Heart right ventricle (tissue), 16 donors: ENCODE data around the gene CUL4A. TPM values are rescaled to one million over a fixed set of nuclear protein-coding genes. Genes with fewer than 3 reads are reported as not detected.

ENCODE experiments used
- ATAC-seq, 8 donors: fragments of 200-7000 bp; cut with Tn5 transposase; one replicate each; pipeline ENCODE4 v1.9.1; 2020; ENCODE audit warnings: mild to moderate bottlenecking in 8 of 8, moderate library complexity in 8 of 8, moderate number of reproducible peaks in 1 of 8
- DNase-seq, 2 donors: peaks; one replicate each; pipeline ENCODE4 v3.0.0-alpha.2; 2020
- H3K27ac ChIP-seq, 10 donors: fragments of 200-600 bp; sonication (generic) in 2 of 10; one replicate each; pipeline versions ENCODE4 v1.5.0 to v1.8.0; 2020 to 2022; ENCODE audit warnings: mild to moderate bottlenecking in 3 of 10
- H3K27me3 ChIP-seq, 7 donors: fragments of 200-600 bp; one replicate each; pipeline ENCODE4 v1.8.0; 2021 to 2022; ENCODE audit warnings: mild to moderate bottlenecking in 2 of 7
- H3K36me3 ChIP-seq, 9 donors: fragments of 200-600 bp; sonication (generic) in 1 of 9; one replicate each; pipeline versions ENCODE4 v1.5.0 to v1.8.0; 2020 to 2022; ENCODE audit warnings: mild to moderate bottlenecking in 2 of 9
- H3K4me1 ChIP-seq, 9 donors: fragments of 200-600 bp; sonication (generic) in 1 of 9; one replicate each; pipeline versions ENCODE4 v1.5.0 to v1.8.0; 2020 to 2022; ENCODE audit warnings: mild to moderate bottlenecking in 4 of 9
- H3K4me3 ChIP-seq, 10 donors: fragments of 200-600 bp; sonication (generic) in 2 of 10; one replicate each; pipeline versions ENCODE4 v1.5.0 to v1.8.0; 2020 to 2022; ENCODE audit warnings: mild to moderate bottlenecking in 7 of 10, moderate library complexity in 2 of 10
- H3K9me3 ChIP-seq, 11 donors: fragments of 200-600 bp in 10 of 11; sonication (generic) in 2 of 11; one replicate each; pipeline versions ENCODE4 v1.5.0 to v1.8.0; 2013 to 2022; ENCODE audit warnings: mild to moderate bottlenecking in 2 of 11, control low read depth in 1 of 11, moderate library complexity in 1 of 11
- CTCF ChIP-seq, 9 donors: fragments of 200-600 bp; sonication (generic) in 2 of 9; IDR thresholded peaks; one replicate each; pipeline versions ENCODE4 v1.5.0 to v1.8.0; 2021 to 2022; ENCODE audit warnings: antibody characterized with exemption in 9 of 9, mild to moderate bottlenecking in 5 of 9, moderate library complexity in 1 of 9
- WGBS, 2 donors: extraction: QIAGEN DNeasy Blood & Tissue Kit; methylation state at CpG; one replicate each; pipeline ENCODE4 v1.1.7; 2013; ENCODE audit warnings: inconsistent platforms in 1 of 2; 5-methylcytosine and 5-hydroxymethylcytosine counted together
- intact Hi-C, 10 donors: fragments of 100-400 bp; cut with DNase I; formaldehyde crosslinking; loops; one replicate each; pipeline versions ENCODE4 v1.11.1 to v1.14.2; 2022
- polyA plus RNA-seq, 2 donors: library from polyadenylated mRNA; stranded (reverse); fragments of 200-250 nt; gene quantifications; one replicate each; pipeline ENCODE4 v1.2.3, GENCODE V29; 2013
- total RNA-seq, 10 donors: library from RNA; stranded (reverse); fragmentation: NEBNext Ultra II Directional in 3 of 10; extraction: Animal tissue kit (Norgen Biotek cat#: 25700) in 3 of 10; gene quantifications; one replicate each; pipeline versions ENCODE4 v1.2.1 to v1.2.4, GENCODE V29; 2021 to 2023
- donor health status: Arrhythmogenic right ventricular cardiomyopathy.
- donor health status: ischemic (EF 13 %, LVEDD 7.1; RV severe dilation, severe dysfunction).
- donor health status: healthy with polysubstance abuse.
- donor health status: DM: no; HTN: yes; CAD: no.
- donor health status: DM: no; HTN: no; CAD: no.
- donor health status: ischemic (EF 25% LVEDD 6.9; RV normal size, moderate dysfunction).
- donor health status: ischemic (EF 25% LVEDD 5.7; RV mildly dilated, moderate dysfunction).
- donor health status: healthy.
- donor health status: DM: yes; HTN: yes; CAD: no.
- donor health status: Ischemic cardiomyopathy.
- donor health status: ischemic (EF 35%, LVEDD 5.7; RV mildly dilated, moderate dysfunction).
- donor health status: nonischemic (EF 11% LVEDD 7.7; RV severe dilation, severe dysfunction).
- donor health status: DM: yes; HTN: yes; CAD: no.
- donor health status: PGD.
- donor health status: ischemic (EF 29% LVEDD 5.4; RV normal size, mild dysfunction).
- donor health status: nonischemic (EF 23%, LVEDD 6.1; RV moderate dilation, normal function).

Gene CUL4A
- total and polyA plus RNA-seq, 12 donors = 35.8 to 141 (median 110) TPM

- 0% methylated on average over 72 to 74 of the region's 74 CpGs for WGBS, 2 donors
Observed at GRCh38 chr13:113296823-113297369, 87.5 kb downstream of the CUL4A start, which contains the start of gene LAMP1. Gene LAMP1, plus strand, starts transcription at chr13:113297239. Its CDS starts 196 bp downstream, at chr13:113297435.

GRCh38 chr13:113297370-113298042 lies 88.1 kb downstream of the CUL4A start:
- Histone ChIP-seq H3K27ac (peak overlapping the region in 9 of 10 donors; percentile 78 to 96 (median 86)), H3K27me3 (peaks cover 0 to under 1% (median 0%) of the 10 kb centered on the region in 7 donors), H3K9me3 (no peaks in the 10 kb centered on the region), H3K4me1 (peaks cover 0 to 43% (median 22%) of the 10 kb centered on the region in 9 donors), H3K4me3 (peak overlapping the region; percentile 68 to 95 (median 82)), H3K36me3 (peaks cover 0 to 9% (median 0%) of the 10 kb centered on the region in 9 donors)
- intact Hi-C loops = loop anchor here in 1 of 10 donors (5.0 kb wide), 1 partner anchor 95 kb away; no protein-coding TSS in a partner anchor
- TF ChIP-seq CTCF (IDR thresholded peaks at IDR 0.05) = no peak
- 0 to 1% methylated on average over 43 to 58 of the region's 58 CpGs for WGBS, 2 donors
- no peak for DNase-seq
- ATAC-seq = peak in 1 of 8 donors; percentile 3

More at GRCh38 chr13:113296823-113297369, 87.5 kb downstream of the CUL4A start, which contains the start of gene LAMP1:
- peaks cover 0 to 49% (median 25%) of the 10 kb centered on the region in 9 donors for H3K4me1 ChIP-seq
- H3K27me3 ChIP-seq = peaks cover 0 to 7% (median 0%) of the 10 kb centered on the region in 7 donors
- peak within 1 kb of the TSS; percentile 68 to 95 (median 82) for H3K4me3 ChIP-seq
- TF ChIP-seq CTCF (IDR thresholded peaks at IDR 0.05) = no peak
- DNase-seq (peak; percentile 97 to 100), ATAC-seq (peak; percentile 95 to 97 (median 96))
- peaks cover 0 to 4% (median 0%) of the 10 kb centered on the region in 9 donors for H3K36me3 ChIP-seq
- intact Hi-C loops = loop anchor here in 1 of 10 donors (5.0 kb wide), 1 partner anchor 95 kb away; no protein-coding TSS in a partner anchor
- no peaks in the 10 kb centered on the region for H3K9me3 ChIP-seq
- H3K27ac ChIP-seq = peak within 1 kb of the TSS; percentile 25 to 96 (median 86)

- ATAC-seq (no peak), DNase-seq (no peak)
- Histone ChIP-seq H3K27me3 (no peaks in the 10 kb centered on the region), H3K36me3 (peaks cover 0 to 17% (median 0%) of the 10 kb centered on the region in 9 donors), H3K4me3 (peak overlapping the region in 9 of 10 donors; percentile 70 to 95 (median 87)), H3K4me1 (peaks cover 0 to 38% (median 22%) of the 10 kb centered on the region in 9 donors), H3K9me3 (no peaks in the 10 kb centered on the region), H3K27ac (peak overlapping the region in 6 of 10 donors; percentile 78 to 96 (median 88))
- TF ChIP-seq CTCF (IDR thresholded peaks at IDR 0.05) = no peak
- intact Hi-C loops = loop anchor here in 1 of 10 donors (5.0 kb wide), 1 partner anchor 94 kb away; no protein-coding TSS in a partner anchor
- 36 to 39% methylated on average over 19 of the region's 19 CpGs for WGBS, 2 donors
Observed at GRCh38 chr13:113298043-113298945, 88.9 kb downstream of the CUL4A start.
